Measurements from ENCODE around the gene PDS5A.
"Not testable (repeated sequence)": the region's sequence is repeated elsewhere in the genome, so short reads cannot be mapped to it uniquely, and the experiment has no call there.

Gene PDS5A

DNA sequence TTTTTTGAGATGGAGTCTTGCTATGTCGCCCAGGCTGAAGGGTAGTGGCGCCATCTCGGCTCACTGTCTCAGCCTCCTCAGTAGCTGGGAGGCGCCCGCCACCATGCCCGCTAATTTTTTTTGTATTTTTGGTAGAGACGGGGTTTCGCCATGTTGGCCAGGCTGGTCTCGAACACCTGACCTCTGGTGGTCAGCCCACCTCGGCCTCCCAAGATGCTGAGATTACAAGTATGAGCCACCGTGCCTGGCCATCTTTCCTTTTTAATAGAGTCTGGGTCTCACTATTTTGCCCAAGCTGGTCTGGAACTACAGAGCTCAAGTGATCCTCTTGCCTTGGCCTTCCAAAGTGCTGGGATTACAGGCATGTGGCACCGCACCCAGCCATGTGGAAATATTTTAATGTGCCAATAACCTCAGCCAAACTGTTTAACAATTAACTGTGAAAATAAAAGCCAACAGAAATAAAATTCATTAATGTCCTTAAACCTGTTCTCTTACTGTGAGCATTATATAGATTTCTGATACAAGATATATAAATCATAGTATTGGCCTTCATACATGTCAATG lies 16.3 kb downstream of the PDS5A start:
- DNase-seq (ENCODE audit: low spot score) = no peak

DNA sequence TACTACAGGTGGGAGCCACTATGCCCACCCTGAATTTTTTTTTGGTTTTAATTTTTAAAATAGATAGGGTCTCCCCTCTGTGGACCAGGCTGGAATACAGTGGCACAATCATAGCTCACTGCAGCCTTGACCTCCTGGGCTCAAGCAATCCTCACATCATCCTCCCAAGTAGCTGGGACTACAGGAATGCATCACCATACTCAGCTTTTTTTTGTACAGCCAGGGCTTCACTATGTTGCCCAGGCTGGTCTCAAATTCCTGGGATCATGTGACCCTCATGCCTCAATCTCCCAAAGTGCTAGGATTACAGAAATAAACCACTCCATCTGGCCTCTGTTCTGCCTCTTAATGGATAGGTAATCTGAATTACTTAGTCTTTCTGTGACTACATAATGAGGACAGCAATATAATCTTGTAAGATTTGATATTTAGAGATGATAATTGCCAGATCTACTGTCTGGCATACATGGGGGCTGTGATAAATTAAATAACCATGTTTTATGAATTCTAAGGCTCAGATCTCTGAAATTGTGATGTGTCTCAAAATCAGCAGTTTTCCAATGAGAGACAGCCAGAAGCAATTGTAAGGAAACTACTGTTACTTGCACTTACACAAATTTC lies 26.7 kb downstream of the PDS5A start:
- no peak for DNase-seq (ENCODE audit: low spot score)

DNA sequence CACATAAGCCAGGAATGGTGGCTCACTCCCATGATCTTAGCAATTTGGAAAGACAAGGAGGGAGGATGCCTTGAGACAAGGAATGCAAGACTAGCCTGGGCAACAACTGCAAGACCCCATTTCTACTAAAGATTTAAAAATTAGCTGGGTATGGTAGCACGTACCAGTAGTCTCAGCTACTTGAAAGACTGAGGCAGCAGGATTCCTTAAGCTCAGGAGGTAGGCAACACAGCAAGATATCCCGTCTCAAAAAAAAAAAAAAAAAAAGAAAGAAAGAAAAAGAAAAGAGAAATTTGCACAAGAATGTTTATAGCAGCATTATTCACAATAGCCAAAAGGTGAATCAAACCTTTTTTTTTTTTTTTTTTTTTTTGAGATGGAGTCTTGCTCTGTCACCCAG lies 29.7 kb downstream of the PDS5A start:
- DNase-seq (ENCODE audit: low spot score) = no peak

DNA sequence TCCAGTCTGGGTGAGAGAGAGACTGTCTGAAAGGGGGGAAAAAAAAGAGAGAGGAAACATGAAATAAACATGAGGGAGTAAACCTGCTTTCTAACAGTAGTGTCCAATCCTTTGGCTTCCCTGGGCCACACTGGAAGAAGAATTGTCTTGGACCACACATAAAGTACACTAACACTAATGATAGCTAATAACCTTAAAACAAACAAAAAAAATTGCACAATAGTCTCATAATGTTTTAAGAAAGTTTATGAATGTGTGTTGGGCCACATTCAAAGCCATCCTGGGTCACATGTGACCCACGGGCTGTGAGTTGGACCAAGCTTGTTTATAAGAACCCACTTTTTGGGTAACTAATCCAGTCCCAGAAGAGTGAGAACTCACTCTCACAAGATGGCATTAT lies 30.3 kb downstream of the PDS5A start:
- DNase-seq (ENCODE audit: low spot score) = no peak

DNA sequence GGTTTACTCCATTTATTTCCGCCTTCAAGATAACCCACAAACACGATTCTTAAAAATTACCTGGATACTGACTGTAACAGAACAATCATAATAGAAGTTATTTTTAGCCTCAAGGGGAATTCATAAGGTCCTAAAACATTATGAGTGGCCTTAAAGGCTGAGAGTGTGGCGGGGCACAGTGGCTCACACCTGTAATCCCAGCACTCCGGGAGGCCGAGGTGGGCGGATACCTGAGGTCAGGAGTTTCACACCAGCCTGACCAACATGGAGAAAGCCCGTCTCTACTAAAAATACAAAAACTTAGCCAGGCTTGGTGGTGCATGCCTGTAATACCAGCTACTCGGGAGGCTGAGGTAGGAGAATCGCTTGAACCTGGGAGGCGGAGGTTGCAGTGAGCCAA lies 33.5 kb downstream of the PDS5A start:
- not testable (repeated sequence) for DNase-seq (ENCODE audit: low spot score)

DNA sequence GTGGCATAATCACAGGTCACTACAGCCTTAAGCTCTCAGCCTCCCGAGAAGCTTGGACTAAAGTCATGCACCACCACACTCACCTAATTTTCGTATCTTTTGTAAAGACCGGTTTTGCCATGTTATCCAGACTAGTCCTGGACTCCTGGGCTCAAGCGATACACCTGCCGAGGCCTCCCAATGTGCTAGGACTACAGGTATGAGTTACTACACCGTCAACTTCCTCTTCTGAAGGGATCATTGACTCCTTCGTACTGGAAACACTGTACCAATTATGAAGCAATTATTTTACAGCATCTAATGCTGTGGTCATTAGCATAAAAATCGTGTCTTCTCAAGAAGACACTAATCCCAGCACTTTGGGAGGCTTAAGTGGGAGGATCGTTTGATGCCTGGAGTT lies 35.2 kb downstream of the PDS5A start:
- no peak for DNase-seq (ENCODE audit: low spot score)

DNA sequence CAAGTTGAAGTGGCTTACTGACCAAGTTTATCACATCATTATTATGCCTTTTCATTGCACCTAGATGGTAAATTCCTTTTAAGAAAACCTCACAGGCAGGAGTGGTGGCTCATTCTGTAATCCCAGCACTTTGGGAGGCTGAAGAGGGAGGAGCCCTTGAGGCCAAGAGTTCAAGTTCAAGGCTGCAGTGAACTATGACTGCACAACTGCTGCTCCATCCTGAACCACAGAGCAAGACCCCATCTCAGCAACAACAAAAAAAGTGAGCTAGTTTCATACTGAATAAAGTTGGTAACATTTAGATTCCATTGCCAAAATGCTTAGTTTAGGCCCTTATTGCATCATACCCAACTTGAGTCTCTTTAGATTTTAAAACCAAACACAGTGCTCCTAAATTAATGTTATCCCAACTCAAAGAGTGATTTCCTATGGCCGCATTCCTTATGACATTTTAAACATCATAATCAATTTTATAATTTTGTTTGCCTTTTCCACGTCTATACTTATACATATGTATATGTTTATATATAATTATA lies 36.0 kb downstream of the PDS5A start:
- DNase-seq (ENCODE audit: low spot score) = no peak

DNA sequence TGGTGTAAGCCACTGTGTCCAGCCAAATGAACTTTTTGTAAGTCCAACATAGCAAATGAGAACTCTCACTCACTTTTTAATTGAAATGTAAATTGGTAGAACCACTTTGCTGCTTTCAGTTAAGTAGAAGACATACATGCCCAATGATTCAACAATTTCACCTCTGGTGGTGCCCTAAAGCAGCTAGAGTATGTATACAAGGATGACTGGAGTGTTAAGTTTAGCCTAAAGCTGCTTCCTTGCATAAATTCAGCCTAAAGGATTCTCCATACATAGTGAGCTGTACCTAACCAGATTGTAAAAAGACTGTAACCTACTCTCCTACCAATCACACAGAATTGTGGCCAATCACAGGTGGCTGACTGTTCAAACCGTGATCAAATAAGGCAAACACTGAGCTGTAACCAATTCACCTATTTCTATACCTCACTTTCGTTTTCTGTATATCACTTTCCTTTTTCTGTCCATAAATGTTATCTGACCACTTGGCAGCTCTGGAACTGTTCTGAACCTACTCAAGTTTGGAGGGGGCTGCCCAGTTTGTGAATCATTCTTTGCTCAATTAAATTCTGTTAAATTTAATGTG lies 39.9 kb downstream of the PDS5A start:
- DNase-seq (ENCODE audit: low spot score) = no peak

DNA sequence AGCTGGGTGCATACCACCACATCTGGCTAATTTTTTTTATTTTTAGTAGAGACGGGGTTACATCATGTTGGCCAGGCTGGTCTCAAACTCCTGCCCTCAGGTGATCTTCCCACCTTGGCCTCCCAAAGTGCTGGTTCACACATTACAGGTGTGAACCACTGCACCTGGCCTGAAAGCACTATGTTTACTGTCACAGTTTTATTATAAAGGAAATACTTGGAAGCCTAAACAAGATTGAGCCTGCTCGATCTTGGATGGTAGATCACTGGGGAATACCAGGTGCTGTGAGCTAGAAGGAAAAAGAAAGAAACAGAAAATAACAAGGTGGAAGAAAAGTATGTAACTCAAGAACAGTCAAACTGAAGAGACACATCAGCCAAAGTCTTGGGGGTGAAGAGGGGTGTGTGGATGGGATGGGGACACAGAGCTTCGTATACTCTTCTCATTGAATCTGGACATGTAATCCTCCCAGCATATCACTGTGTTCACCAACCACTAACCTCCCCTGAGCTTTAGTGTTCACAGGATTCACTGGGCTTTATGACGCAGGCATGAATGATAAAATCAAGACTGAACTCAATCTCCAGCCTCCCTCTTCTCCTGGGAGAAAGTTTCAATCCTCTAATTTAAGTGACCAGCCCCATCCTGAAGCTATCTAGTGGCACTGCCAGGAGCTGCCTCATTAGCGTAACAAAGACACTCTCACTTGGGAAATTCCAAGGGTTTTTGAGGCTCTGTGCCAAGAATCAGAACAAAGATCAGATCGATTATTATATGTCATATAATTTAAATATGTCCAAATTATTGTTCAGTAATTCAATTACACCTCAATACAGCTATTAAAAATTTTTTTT lies 40.9 kb downstream of the PDS5A start:
- no peak for DNase-seq (ENCODE audit: low spot score)

DNA sequence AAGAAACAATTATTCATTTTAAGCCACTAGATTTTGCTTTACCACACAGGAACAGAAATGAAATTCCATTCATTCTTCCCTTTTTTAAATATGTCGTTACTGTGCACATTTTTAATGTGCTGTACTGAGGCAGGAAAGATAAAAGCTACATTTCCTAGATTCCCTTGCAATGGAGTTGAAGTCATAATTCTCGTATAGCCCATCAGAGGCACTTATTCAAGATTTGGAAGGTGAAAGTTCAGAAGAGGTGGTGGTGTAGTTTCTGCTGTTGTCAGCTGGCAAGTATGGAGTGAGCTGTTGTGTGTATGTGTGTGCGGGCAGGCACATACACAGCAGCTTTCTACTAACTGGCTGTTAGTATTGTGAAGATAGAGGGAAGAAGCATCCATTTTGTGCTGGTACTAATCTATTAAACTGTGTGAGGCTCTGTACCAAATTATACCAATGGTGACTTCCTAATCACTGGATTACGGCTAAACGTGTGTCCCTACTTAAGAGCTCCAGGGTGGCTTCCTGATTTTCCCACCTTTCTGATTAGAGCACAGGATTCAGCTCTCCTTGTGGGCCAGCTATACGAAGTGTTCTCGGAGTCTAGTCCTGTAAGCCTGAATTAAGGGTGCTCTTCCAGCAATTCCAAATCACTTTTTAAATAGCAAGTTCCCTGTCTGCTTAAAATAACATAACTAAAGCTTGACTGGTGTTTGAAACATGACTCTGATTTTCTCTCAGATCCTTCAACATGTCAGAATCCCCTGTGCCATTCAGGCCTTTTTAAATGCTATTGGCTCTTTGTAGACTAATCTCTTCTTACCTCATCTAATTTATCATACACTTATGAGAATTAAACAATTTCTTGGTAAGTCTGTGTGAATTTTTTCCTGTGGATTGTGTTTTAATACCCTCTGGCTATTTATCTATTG lies 43.8 kb downstream of the PDS5A start:
- no peak for DNase-seq (ENCODE audit: low spot score)

DNA sequence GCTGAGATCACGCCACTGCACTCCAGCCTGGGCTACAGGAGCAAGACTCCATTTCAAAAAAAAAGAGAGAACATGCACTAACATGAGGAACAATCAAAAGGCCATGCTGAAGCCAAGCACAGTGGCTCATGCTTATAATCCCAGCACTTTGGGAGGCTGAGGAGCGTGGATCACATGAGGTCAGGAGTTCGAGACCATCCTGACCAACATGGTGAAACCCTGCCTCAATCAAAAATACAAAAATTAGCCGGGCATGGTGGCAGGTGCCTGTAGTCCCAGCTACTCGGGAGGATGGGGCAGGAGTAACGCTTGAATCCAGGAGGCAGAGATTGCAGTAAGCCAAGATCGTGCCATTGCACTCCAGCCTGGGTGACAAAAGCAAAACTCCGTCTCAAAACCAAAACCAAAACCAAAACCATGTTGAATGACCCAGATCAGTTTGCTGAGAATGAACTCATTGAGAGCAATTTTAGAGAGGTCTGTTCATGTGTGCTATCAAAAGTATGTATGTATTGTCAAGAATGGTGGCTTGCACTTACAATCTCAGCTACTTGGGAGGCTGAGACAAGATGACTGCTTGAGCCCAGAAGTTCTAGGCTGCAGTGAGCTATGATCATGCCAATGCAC lies 44.8 kb downstream of the PDS5A start:
- no peak for DNase-seq (ENCODE audit: low spot score)

DNA sequence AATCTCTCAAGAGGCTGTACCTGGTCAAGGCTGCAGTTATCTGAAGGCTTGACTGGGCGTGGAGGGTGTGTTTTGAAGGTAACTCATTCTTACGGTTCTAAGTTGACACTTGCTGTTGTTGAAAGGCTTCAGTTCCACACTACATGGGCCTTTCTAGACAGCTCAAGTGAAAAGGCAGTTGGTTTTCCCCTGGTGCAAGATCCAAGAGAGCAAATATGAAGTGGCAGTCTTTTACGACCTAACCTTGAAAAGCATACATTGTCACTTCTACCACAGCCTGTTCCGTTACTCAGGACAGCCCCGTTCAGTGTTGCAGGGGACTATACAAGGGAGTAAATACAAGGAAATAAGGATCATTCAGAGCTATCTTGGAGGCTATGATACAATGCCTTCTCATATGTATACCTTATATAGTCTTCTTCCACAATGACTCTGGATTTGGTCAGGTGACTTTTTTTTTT lies 46.2 kb downstream of the PDS5A start:
- DNase-seq (ENCODE audit: low spot score) = no peak

DNA sequence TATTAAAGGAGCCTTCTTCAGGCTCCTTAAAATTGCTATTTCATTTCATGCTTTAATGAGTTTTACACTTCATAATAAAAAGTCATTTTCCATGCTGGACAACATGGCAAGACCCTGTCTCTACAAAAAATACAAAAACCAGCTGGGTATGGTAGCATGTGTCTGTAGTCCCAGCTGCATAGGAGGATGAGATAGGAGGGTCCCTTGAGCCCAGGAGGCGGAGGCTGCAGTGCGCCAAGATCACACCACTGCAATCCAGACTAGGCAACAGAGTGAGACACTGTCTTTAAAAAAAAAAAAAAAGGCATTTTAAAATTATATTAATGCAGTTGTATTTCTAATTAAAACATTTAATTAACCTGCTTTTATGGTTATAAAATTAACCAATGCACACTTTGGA lies 49.2 kb downstream of the PDS5A start:
- no peak for DNase-seq (ENCODE audit: low spot score)

DNA sequence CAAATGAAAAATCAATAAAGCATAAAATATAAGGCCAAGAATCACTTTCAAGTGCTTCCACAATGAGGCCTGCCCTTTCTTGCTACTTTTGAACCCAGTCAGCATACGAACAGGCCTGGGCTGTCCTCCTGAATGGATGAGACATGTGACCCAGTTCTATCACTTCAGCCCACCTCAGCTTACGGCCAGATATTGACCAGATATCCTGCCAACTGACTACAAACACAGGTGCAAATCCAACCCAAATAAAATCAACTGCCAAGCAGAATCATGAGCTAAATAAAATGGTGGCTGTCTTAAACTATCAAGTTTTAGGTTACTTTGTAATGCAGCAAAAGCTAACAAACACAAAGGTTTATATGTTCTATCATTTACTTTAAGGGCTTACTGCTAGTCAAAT lies 53.7 kb downstream of the PDS5A start:
- no peak for DNase-seq (ENCODE audit: low spot score)

DNA sequence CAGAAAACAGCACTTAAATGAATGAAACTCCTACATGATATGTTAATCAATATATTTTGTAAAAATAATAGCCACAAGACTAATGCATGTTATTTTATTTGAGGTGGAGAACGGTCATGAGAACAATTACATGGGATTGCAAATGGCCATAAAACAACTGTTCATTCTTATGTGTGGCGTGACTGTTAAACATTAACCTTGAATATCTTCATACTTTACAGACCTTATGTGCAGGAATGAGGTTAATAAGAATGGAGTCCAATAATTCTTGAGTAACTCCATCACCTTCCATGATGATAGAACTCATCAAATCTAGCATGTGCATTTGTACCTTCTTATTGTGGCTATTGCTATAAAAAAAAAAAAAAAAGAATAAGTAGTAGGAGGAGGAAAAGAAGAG lies 55.3 kb downstream of the PDS5A start:
- DNase-seq (ENCODE audit: low spot score) = no peak

DNA sequence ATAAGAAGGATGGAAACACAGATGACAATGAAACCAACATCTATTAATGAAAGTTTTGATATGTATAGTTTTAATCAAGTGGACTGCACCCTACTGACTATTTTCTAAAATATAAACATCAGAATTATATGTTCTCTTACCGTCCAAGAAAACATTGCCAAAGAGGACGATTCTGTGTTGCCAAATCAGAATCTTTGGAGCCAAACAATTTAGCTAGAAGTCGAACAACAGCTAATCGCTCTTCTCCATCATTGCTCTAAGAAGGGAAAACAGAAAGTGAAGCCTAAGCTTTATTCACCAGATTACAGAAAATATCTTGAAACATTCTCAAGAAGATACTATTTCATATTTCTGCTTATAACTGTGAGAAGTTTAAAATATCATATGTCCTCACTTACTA lies 64.2 kb downstream of the PDS5A start:
- DNase-seq (ENCODE audit: low spot score) = no peak

DNA sequence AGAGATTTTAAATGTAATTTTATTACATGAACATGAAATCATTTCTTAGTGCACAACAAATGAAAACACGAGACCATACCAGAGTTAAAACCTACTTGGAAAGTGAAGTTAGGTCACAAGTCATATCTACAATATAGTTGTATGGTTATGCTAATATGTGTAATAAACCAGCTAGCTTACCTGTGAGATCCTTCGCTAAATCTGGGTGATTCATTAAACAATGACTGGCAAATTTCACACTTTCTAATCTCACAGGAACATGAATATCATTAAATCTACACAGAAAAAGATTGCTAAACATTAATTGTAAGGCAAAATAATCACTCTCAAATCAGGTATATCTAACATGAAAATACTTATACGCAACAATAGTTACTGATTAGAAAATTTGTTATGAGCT lies 67.6 kb downstream of the PDS5A start:
- DNase-seq (ENCODE audit: low spot score) = no peak

DNA sequence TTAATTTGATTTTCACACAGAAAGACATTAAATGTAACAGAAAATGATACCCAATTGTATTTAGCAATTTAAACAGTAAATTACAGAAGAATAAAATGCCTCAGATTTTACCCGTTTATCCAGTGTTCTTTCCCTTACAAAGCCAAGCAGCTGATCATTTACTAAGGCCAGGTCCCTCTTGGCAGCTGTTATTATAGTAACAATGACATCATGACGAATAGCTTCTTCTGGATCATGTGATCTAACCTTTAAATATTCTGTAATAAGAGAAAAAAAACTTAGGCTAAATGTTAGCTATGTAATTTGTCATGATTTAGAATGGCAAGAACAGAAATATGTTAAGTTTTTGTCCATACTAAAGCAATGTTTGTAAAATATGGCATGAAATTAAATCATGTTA lies 69.4 kb downstream of the PDS5A start:
- no peak for DNase-seq (ENCODE audit: low spot score)

DNA sequence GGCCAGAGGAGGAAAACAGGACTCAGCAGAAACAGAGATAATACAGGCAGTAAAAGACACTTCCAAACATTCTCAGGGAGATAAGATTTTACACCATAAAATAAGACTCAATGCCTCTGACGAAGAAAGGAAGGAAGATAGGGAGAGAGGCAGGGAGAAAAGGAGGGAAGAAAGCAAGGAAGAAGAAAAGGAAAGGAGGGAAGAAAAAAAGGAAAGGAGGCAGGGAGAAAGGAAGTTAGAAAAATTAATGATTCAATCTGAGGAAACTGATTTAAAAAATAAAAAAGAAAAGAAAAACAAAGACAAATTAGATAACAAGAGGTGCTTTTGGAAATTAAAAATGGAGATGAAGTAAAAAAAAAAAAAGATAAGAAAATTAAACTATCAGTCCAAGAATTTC lies 72.1 kb downstream of the PDS5A start:
- no peak for DNase-seq (ENCODE audit: low spot score)

DNA sequence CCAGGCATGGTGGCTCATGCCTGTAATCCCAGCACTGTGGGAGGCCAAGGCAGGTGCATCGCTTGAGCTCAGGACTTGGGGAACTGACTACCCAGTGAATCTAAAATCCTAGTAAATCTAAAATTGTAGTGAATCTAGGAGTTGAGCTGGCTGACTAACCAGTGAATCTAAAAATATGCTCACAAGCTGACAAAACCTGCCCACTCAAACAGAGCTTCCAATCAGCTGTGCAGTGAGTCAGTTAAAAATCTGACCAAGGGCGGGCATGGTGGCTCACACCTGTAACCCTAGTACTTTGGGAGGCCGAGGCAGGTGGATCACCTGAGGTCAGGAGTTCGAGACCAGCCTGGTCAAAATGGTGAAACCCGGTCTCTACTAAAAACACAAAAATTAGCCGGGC lies 72.7 kb downstream of the PDS5A start:
- DNase-seq (ENCODE audit: low spot score) = not testable (repeated sequence)

DNA sequence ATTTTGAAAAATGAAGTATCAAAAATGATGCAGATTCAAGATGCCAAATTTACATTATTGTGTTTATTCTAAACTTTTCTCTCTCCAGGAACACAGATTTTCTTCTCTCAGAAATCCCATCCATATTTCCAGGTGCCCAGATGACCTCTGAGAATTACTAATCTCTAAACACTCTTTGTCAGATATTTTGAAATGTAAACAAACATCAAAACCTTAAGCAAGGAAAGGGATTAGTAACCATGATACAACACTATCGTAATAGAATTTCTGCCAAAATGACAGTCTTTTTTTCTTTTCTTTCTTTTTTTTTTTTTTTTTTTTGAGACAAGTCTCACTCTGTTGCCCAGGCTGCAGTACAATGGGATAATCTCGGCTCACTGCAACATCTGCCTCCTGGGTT lies 76.7 kb downstream of the PDS5A start:
- DNase-seq (ENCODE audit: low spot score) = no peak

Measured in hematopoietic multipotent progenitor cell treated with erythropoietin and hydrocortisone succinate and interleukin-3 and kit ligand, for 15 days (in vitro differentiated cells).